Vagina (tissue), 2 donors: ENCODE results near the gene ZNF687. TPM values are rescaled to one million over a fixed set of nuclear protein-coding genes. Genes with fewer than 3 reads are reported as not detected.

Experiments
- DNase-seq, 2 donors: peaks; one replicate each; pipeline ENCODE4 v3.0.0-alpha.2; 2017; ENCODE audit errors: extremely low spot score in 2 of 2
- H3K27ac ChIP-seq: fragments of 200-600 bp; sonication (generic); one replicate; pipeline ENCODE4 v1.5.1; 2019
- H3K27me3 ChIP-seq: fragments of 200-600 bp; sonication (generic); one replicate; pipeline ENCODE4 v1.5.1; 2019
- H3K36me3 ChIP-seq, 2 donors: fragments of 200-600 bp; sonication (generic); one replicate each; pipeline ENCODE4 v1.5.1; 2017 to 2019
- H3K4me1 ChIP-seq: fragments of 200-600 bp; sonication (generic); one replicate; pipeline ENCODE4 v1.5.1; 2019
- H3K4me3 ChIP-seq, 2 donors: fragments of 200-600 bp; sonication (generic); 1 replicate in 1 of 2; 2 replicates in 1 of 2; pipeline ENCODE4 v1.5.1; 2016 to 2019
- H3K9me3 ChIP-seq: fragments of 200-600 bp; sonication (generic); one replicate; pipeline ENCODE4 v1.5.1; 2019
- CTCF ChIP-seq, 3 experiments: fragments of 450-650 bp in 2 of 3; fragments of 200-600 bp in 1 of 3; sonication (generic) in 1 of 3; IDR thresholded peaks; one replicate each; pipeline ENCODE4 v1.5.1; 2017 to 2019; ENCODE audit warnings: antibody characterized with exemption in 3 of 3, mild to moderate bottlenecking in 2 of 3, moderate library complexity in 2 of 3
- POLR2A ChIP-seq, 2 donors: fragments of 450-650 bp; IDR thresholded peaks; one replicate each; pipeline ENCODE4 v1.6.1; 2017; ENCODE audit warnings: antibody characterized with exemption in 2 of 2, mild to moderate bottlenecking in 2 of 2, moderate library complexity in 2 of 2
- POLR2AphosphoS5 ChIP-seq, 2 donors: sonication (generic); formaldehyde crosslinking; IDR thresholded peaks; one replicate each; pipeline ENCODE4 v1.9.0; 2017; ENCODE audit warnings: antibody characterized with exemption in 2 of 2, mild to moderate bottlenecking in 2 of 2, low read depth in 1 of 2; ENCODE audit not compliant: insufficient read depth in 1 of 2
- intact Hi-C: fragments of 100-400 bp; cut with DNase I; formaldehyde crosslinking; loops from one replicate; pipeline ENCODE4 v1.15.1; 2023
- total RNA-seq: library from RNA; depleted of rRNA; stranded (reverse); fragments of >200 nt; gene quantifications from one replicate; pipeline ENCODE4 v1.2.3, GENCODE V29; 2016

Gene ZNF687
- total RNA-seq, 1 donor from 2014 or later: 26.8 TPM

- H3K9me3 ChIP-seq: no peaks in the 10 kb centered on the region
- H3K36me3 ChIP-seq: no peaks in the 10 kb centered on the region
- no peaks in the 10 kb centered on the region for H3K27me3 ChIP-seq
- intact Hi-C loops: no loop called here
- TF ChIP-seq CTCF (IDR thresholded peaks at IDR 0.05): no peak
- peak; percentile 96 to 97 for TF ChIP-seq POLR2AphosphoS5 (IDR thresholded peaks at IDR 0.05; ENCODE audit: insufficient read depth in 1 of 2, low read depth in 1 of 2)
- peak in 1 of 2 donors; percentile 68 for TF ChIP-seq POLR2A (IDR thresholded peaks at IDR 0.05)
- peaks cover 20% of the 10 kb centered on the region for H3K4me1 ChIP-seq
- H3K4me3 ChIP-seq: peak within 1 kb of the TSS; percentile 87 to 96
- H3K27ac ChIP-seq: peak within 1 kb of the TSS; percentile 85
- peak; percentile 96 to 98 for DNase-seq
Observed at GRCh38 chr1:151254217-151255213, 27.6 kb upstream of the ZNF687 start, which contains the start of gene PSMD4. Gene PSMD4 (plus strand): TSS chr1:151254734. CDS start chr1:151254783, 49 bp downstream.

- peak overlapping the region; percentile 87 to 96 for H3K4me3 ChIP-seq
- no peaks in the 10 kb centered on the region for H3K36me3 ChIP-seq
- intact Hi-C loops: no loop called here
- H3K9me3 ChIP-seq: no peaks in the 10 kb centered on the region
- DNase-seq: no peak
- peak overlapping the region; percentile 85 for H3K27ac ChIP-seq
- no peaks in the 10 kb centered on the region for H3K27me3 ChIP-seq
- peaks cover 20% of the 10 kb centered on the region for H3K4me1 ChIP-seq
- TF ChIP-seq CTCF (IDR thresholded peaks at IDR 0.05) (no peak), POLR2AphosphoS5 (IDR thresholded peaks at IDR 0.05; ENCODE audit: insufficient read depth in 1 of 2, low read depth in 1 of 2) (no peak), POLR2A (IDR thresholded peaks at IDR 0.05) (no peak)
Observed at GRCh38 chr1:151255381-151255780, 26.7 kb upstream of the ZNF687 start.

- H3K36me3 ChIP-seq: peaks cover 0 to 23% of the 10 kb centered on the region in 2 donors
- H3K9me3 ChIP-seq: no peaks in the 10 kb centered on the region
- no peak overlapping the region for H3K4me3 ChIP-seq
- DNase-seq: no peak
- TF ChIP-seq POLR2A (IDR thresholded peaks at IDR 0.05) (no peak), CTCF (IDR thresholded peaks at IDR 0.05) (no peak), POLR2AphosphoS5 (IDR thresholded peaks at IDR 0.05; ENCODE audit: insufficient read depth in 1 of 2, low read depth in 1 of 2) (no peak)
- peaks cover 20% of the 10 kb centered on the region for H3K4me1 ChIP-seq
- intact Hi-C loops: no loop called here
- no peak overlapping the region for H3K27ac ChIP-seq
- H3K27me3 ChIP-seq: no peaks in the 10 kb centered on the region
Observed at GRCh38 chr1:151259351-151259750, 22.7 kb upstream of the ZNF687 start.

GRCh38 chr1:151265446-151266236 is 16.5 kb upstream of the ZNF687 start:
- no peak overlapping the region for H3K4me3 ChIP-seq
- H3K36me3 ChIP-seq: peaks cover 0 to 63% of the 10 kb centered on the region in 2 donors
- intact Hi-C loops: no loop called here
- no peak overlapping the region for H3K27ac ChIP-seq
- TF ChIP-seq CTCF (IDR thresholded peaks at IDR 0.05) (no peak), POLR2A (IDR thresholded peaks at IDR 0.05) (no peak), POLR2AphosphoS5 (IDR thresholded peaks at IDR 0.05; ENCODE audit: insufficient read depth in 1 of 2, low read depth in 1 of 2) (no peak)
- H3K9me3 ChIP-seq: no peaks in the 10 kb centered on the region
- DNase-seq: no peak
- no peaks in the 10 kb centered on the region for H3K4me1 ChIP-seq
- H3K27me3 ChIP-seq: no peaks in the 10 kb centered on the region
